ENCODE measurements around the gene SPAAR. TPM values are rescaled to one million over a fixed set of nuclear protein-coding genes. Genes with fewer than 3 reads are reported as not detected.

Gene SPAAR
- total and polyA plus RNA-seq, 9 of the 15 experiments (the other 6 are each of a cell fraction or from before 2014, with no cell fraction given) = not detected

DNA sequence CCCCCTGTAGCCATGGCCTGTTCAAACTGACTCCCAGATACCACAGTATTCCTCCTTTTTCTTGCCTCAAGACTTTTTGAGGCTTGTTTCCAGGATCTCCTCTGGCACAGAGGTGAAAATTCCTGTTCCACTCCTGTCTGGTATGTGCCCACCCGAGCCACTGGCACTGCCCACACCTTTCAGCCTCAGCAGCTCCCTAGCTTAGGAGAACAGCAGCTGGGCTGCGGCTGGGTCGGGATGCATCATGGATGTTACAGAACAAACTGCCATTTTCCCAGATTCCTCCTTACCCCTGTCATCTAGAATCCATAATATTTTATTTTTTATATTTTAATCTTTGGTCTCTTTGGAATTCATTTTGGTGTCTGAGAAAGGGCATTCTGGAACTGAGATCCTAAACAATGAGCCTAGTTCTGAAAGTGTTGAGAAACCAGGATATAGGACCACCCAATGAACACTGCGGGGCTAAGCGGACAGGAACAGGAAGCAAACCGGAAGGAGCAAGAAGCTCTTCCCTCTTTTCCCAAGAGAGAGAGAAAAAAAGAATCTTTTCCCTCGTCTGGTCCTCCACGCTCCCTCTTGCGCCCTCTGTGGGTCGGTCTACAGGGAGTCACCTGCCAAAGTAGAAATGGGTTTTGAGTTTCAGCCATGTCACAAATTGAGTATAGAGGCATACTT lies 36.2 kb downstream of the SPAAR start (continued):
- TF ChIP-seq CCAR2 (IDR thresholded peaks at IDR 0.05; ENCODE audit: low read depth, low read length) (no peak), SMARCC2 (IDR thresholded peaks at IDR 0.05; ENCODE audit: low read depth) (no peak), EHMT2 (IDR thresholded peaks at IDR 0.05) (peak; percentile 65), NFIC (IDR thresholded peaks at IDR 0.05) (no peak; the same call in 1 of the 2 replicates), MTA1 (IDR thresholded peaks at IDR 0.05; ENCODE audit: borderline replicate concordance) (no peak), L3MBTL2 (IDR thresholded peaks at IDR 0.05) (0 out of 2 replicates have a peak, but pooled peaks have one; percentile 51), GTF2A2 (tag; IDR thresholded peaks at IDR 0.05) (no peak), RBM17 (IDR thresholded peaks at IDR 0.05; ENCODE audit: borderline replicate concordance, low read depth, low read length) (no peak), CBX5 (IDR thresholded peaks at IDR 0.05; ENCODE audit: borderline replicate concordance, low read depth) (no peak), JUND (IDR thresholded peaks at IDR 0.05; ENCODE audit: borderline replicate concordance, low read depth, low read length) (peak; percentile 22; the same call in 1 of the 2 replicates), JUND (tag; IDR thresholded peaks at IDR 0.05; ENCODE audit: borderline replicate concordance, low read depth, low read length) (no peak; the same call in 2 of the 3 replicates), ELF1 (tag; IDR thresholded peaks at IDR 0.05) (peak; percentile 86), NR4A1 (CRISPR knock-in tag; IDR thresholded peaks at IDR 0.05) (no peak), NR4A1 (tag; IDR thresholded peaks at IDR 0.05) (no peak), MAFK (IDR thresholded peaks at IDR 0.05; ENCODE audit: low read length) (no peak), MTA2 (IDR thresholded peaks at IDR 0.05; ENCODE audit: low read depth) (no peak), ZBTB8A (IDR thresholded peaks at IDR 0.05; ENCODE audit: partially characterized antibody) (no peak), NONO (IDR thresholded peaks at IDR 0.05; ENCODE audit: low read depth in 2 of 2, low read length in 1 of 2) (0 out of 4 replicates have a peak, but pooled peaks of 1 of the 2 experiments have one; percentile 32), ZNF217 (CRISPR knock-in tag; IDR thresholded peaks at IDR 0.05) (no peak), XRCC5 (IDR thresholded peaks at IDR 0.05; ENCODE audit: low read depth, low read length) (no peak), BRD9 (IDR thresholded peaks at IDR 0.05; ENCODE audit: low read depth, partially characterized antibody) (peak; percentile 36)
- TF ChIP-seq, protein P1, sequence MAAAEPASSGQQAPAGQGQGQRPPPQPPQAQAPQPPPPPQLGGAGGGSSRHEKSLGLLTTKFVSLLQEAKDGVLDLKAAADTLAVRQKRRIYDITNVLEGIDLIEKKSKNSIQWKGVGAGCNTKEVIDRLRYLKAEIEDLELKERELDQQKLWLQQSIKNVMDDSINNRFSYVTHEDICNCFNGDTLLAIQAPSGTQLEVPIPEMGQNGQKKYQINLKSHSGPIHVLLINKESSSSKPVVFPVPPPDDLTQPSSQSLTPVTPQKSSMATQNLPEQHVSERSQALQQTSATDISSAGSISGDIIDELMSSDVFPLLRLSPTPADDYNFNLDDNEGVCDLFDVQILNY (CRISPR knock-in tag; IDR thresholded peaks at IDR 0.05) = no peak
- TF ChIP-seq, protein P2, sequence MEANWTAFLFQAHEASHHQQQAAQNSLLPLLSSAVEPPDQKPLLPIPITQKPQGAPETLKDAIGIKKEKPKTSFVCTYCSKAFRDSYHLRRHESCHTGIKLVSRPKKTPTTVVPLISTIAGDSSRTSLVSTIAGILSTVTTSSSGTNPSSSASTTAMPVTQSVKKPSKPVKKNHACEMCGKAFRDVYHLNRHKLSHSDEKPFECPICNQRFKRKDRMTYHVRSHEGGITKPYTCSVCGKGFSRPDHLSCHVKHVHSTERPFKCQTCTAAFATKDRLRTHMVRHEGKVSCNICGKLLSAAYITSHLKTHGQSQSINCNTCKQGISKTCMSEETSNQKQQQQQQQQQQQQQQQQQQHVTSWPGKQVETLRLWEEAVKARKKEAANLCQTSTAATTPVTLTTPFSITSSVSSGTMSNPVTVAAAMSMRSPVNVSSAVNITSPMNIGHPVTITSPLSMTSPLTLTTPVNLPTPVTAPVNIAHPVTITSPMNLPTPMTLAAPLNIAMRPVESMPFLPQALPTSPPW (CRISPR knock-in tag; IDR thresholded peaks at IDR 0.05) = peak; percentile 19; the same call in 1 of the 2 replicates
- TF ChIP-seq, protein P3, sequence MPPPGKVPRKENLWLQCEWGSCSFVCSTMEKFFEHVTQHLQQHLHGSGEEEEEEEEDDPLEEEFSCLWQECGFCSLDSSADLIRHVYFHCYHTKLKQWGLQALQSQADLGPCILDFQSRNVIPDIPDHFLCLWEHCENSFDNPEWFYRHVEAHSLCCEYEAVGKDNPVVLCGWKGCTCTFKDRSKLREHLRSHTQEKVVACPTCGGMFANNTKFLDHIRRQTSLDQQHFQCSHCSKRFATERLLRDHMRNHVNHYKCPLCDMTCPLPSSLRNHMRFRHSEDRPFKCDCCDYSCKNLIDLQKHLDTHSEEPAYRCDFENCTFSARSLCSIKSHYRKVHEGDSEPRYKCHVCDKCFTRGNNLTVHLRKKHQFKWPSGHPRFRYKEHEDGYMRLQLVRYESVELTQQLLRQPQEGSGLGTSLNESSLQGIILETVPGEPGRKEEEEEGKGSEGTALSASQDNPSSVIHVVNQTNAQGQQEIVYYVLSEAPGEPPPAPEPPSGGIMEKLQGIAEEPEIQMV (tag; conservative IDR thresholded peaks at IDR 0.05; ENCODE audit: low read depth) = no peak
- TF ChIP-seq, protein P4, sequence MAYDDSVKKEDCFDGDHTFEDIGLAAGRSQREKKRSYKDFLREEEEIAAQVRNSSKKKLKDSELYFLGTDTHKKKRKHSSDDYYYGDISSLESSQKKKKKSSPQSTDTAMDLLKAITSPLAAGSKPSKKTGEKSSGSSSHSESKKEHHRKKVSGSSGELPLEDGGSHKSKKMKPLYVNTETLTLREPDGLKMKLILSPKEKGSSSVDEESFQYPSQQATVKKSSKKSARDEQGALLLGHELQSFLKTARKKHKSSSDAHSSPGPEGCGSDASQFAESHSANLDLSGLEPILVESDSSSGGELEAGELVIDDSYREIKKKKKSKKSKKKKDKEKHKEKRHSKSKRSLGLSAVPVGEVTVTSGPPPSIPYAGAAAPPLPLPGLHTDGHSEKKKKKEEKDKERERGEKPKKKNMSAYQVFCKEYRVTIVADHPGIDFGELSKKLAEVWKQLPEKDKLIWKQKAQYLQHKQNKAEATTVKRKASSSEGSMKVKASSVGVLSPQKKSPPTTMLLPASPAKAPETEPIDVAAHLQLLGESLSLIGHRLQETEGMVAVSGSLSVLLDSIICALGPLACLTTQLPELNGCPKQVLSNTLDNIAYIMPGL (CRISPR knock-in tag; IDR thresholded peaks at IDR 0.05) = no peak

Data from K562 (cell line).